Colonic mucosa (tissue), 4 donors: ENCODE measurements around the gene ATP8A1. TPM values are rescaled to one million over a fixed set of nuclear protein-coding genes. Genes with fewer than 3 reads are reported as not detected.

Source experiments
- DNase-seq: peaks from one replicate; pipeline ENCODE4 v3.0.0-alpha.2; 2020
- H3K27ac ChIP-seq: fragments of 200-600 bp; one replicate; pipeline ENCODE4 v1.8.0; 2021
- H3K27me3 ChIP-seq: fragments of 200-600 bp; one replicate; pipeline ENCODE4 v1.8.0; 2021
- H3K36me3 ChIP-seq: fragments of 200-600 bp; one replicate; pipeline ENCODE4 v1.8.0; 2021
- H3K4me1 ChIP-seq: fragments of 200-600 bp; one replicate; pipeline ENCODE4 v1.8.0; 2021; ENCODE audit warnings: mild to moderate bottlenecking
- H3K4me3 ChIP-seq: fragments of 200-600 bp; one replicate; pipeline ENCODE4 v1.8.0; 2021
- H3K9ac ChIP-seq, 2 donors: one replicate each; pipeline ENCODE4 v1.7.0; 2013; ENCODE audit warnings: control low read depth in 2 of 2, low read depth in 2 of 2, low read length in 2 of 2
- H3K9me3 ChIP-seq: fragments of 200-600 bp; one replicate; pipeline ENCODE4 v1.8.0; 2021
- intact Hi-C: fragments of 100-400 bp; cut with DNase I; formaldehyde crosslinking; loops from one replicate; pipeline ENCODE4 v1.14.1; 2022
- total RNA-seq, 2 donors: library from RNA; stranded (reverse); fragmentation: NEBNext Ultra II Directional in 1 of 2; extraction: Animal tissue kit (Norgen Biotek cat#: 25700) in 1 of 2; gene quantifications; one replicate each; pipeline ENCODE4 v1.2.1, GENCODE V29; 2021
- TF ChIP-seq, protein P1 (sequence below): fragments of 200-600 bp; IDR thresholded peaks from one replicate; pipeline ENCODE4 v1.8.0; 2022; ENCODE audit warnings: antibody characterized with exemption, mild to moderate bottlenecking
- donor health status: healthy.
- donor health status: DM: no; HTN: no; CAD: no.
- donor health status: DM: no; HTN: no; CAD: no.

ATP8A1 gene
- total RNA-seq, 2 donors from 2014 or later, result 19.1 to 34.0 TPM

DNA sequence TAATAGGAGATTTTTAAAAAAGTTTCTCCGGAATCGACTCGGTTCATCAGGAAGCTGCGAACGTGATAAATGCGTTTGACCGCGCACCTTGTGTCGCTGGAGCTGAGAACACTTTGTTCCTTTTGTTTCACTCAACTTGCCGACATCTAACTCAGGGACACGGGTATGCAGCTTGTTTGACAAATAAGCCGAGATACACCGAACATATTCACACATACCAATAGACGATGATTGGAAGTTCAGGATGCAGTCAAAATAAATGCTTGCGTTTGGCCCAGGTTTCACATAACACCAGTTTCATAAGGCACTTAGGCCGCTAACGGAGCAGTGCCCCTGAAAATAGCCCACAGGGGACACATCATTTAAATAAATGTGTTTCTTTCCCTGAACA lies 260.5 kb downstream of the ATP8A1 start:
- no peaks in the 10 kb centered on the region for H3K9me3 ChIP-seq
- intact Hi-C loops, result no loop called here
- DNase-seq, result no peak
- H3K27me3 ChIP-seq, result peaks cover 48% of the 10 kb centered on the region
- H3K27ac ChIP-seq, result no peak overlapping the region
- TF ChIP-seq, protein P1, sequence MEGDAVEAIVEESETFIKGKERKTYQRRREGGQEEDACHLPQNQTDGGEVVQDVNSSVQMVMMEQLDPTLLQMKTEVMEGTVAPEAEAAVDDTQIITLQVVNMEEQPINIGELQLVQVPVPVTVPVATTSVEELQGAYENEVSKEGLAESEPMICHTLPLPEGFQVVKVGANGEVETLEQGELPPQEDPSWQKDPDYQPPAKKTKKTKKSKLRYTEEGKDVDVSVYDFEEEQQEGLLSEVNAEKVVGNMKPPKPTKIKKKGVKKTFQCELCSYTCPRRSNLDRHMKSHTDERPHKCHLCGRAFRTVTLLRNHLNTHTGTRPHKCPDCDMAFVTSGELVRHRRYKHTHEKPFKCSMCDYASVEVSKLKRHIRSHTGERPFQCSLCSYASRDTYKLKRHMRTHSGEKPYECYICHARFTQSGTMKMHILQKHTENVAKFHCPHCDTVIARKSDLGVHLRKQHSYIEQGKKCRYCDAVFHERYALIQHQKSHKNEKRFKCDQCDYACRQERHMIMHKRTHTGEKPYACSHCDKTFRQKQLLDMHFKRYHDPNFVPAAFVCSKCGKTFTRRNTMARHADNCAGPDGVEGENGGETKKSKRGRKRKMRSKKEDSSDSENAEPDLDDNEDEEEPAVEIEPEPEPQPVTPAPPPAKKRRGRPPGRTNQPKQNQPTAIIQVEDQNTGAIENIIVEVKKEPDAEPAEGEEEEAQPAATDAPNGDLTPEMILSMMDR, result no peak
- no peak overlapping the region for H3K9ac ChIP-seq
- peak overlapping the region; percentile 36 for H3K4me3 ChIP-seq
- peaks cover 13% of the 10 kb centered on the region for H3K4me1 ChIP-seq
- H3K36me3 ChIP-seq, result no peaks in the 10 kb centered on the region

DNA sequence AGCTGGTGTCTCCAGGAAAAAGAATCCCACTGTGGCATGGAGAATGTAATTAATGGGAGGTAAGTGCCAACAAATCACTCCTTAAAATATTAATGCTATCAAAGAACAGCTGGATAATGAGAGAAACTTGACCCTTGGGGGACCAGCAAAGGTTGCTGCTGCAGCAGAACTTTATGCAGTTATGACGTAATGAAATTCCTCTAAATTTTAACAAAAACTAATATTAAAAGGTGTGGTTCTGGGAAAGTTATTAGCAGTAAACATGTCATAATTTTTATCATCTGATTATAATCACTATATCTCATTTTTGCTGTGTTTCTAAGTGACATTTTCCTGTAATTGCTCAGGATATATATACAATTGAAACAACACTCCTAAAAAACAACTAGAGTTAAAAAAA lies 261.3 kb downstream of the ATP8A1 start:
- H3K9me3 ChIP-seq, result no peaks in the 10 kb centered on the region
- H3K9ac ChIP-seq, result no peak overlapping the region
- H3K27ac ChIP-seq, result no peak overlapping the region
- peaks cover 13% of the 10 kb centered on the region for H3K4me1 ChIP-seq
- no peak overlapping the region for H3K4me3 ChIP-seq
- peaks cover 45% of the 10 kb centered on the region for H3K27me3 ChIP-seq
- no peak for DNase-seq
- TF ChIP-seq, protein P1, result no peak
- intact Hi-C loops, result no loop called here
- no peaks in the 10 kb centered on the region for H3K36me3 ChIP-seq

DNA sequence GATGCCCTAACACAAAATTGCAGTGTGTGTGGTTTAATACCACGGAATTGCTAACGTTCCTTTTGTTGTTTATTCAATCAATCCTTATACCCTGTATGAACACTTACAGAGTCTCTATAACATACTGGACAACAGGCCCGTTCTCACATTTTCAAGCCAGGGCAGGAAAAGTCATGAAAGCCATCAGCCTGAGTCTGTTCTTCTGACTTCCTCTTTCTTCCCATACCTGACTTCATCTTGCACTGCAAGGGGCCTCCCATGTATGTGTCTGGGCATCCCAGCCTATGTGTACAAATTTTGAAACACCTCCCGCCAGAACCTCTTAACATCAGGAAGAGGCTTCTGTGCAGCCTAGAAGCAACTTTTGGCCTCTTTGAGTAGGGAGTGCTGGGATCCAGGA lies 264.5 kb downstream of the ATP8A1 start:
- intact Hi-C loops, result no loop called here
- no peak overlapping the region for H3K9ac ChIP-seq

DNA sequence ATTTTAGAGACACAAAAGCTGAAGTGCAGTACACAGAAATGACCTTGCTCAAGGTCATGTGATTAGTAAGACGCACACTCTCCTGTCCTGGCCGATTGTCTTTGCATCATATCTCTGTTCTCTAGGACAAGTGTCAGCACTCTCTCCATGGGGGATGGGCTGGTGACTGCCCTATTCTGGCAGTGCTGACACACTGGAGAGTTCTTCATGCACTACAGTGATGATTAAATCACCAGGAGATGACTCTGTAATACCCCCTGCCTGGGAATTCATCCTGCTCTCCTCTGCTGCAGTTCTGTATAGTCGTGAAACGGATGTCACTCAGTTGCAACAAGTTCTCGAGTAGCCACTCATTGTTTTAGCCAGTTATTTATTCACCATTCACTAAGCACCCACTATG lies 264.9 kb downstream of the ATP8A1 start:
- Histone ChIP-seq H3K27me3 (peaks cover 12% of the 10 kb centered on the region), H3K9me3 (no peaks in the 10 kb centered on the region), H3K4me3 (no peak overlapping the region), H3K9ac (no peak overlapping the region), H3K27ac (no peak overlapping the region), H3K36me3 (no peaks in the 10 kb centered on the region), H3K4me1 (no peaks in the 10 kb centered on the region)
- intact Hi-C loops, result no loop called here
- TF ChIP-seq, protein P1, result no peak
- DNase-seq, result no peak

More for the DNA sequence above, 264.5 kb downstream of the ATP8A1 start:
- Histone ChIP-seq H3K4me1 (peaks cover under 1% of the 10 kb centered on the region), H3K36me3 (no peaks in the 10 kb centered on the region), H3K27ac (no peak overlapping the region), H3K9me3 (no peaks in the 10 kb centered on the region), H3K27me3 (peaks cover 16% of the 10 kb centered on the region), H3K4me3 (no peak overlapping the region)
- TF ChIP-seq, protein P1, result no peak
- DNase-seq, result no peak

DNA sequence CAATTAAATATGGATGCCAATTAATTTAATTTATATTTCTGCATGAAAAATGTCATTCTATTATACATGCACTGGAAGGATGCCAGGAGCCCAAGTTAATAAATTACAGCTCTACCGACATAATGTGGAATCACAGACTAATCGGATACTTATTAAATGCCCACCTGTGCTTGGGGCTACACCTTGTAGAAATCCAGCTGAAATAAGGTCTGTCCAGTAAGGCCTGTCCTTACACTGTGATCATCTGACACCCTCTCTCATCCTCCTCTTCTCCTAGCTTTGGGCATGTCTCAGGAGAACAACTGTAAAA lies 265.6 kb downstream of the ATP8A1 start:
- DNase-seq, result no peak
- H3K27ac ChIP-seq, result no peak overlapping the region
- intact Hi-C loops, result no loop called here

More for the DNA sequence above, 265.6 kb downstream of the ATP8A1 start:
- no peaks in the 10 kb centered on the region for H3K36me3 ChIP-seq
- TF ChIP-seq, protein P1, result no peak
- H3K9ac ChIP-seq, result no peak overlapping the region
- no peaks in the 10 kb centered on the region for H3K9me3 ChIP-seq
- no peak overlapping the region for H3K4me3 ChIP-seq
- peaks cover 5% of the 10 kb centered on the region for H3K27me3 ChIP-seq
- H3K4me1 ChIP-seq, result no peaks in the 10 kb centered on the region
